GM19025 (cell line): ENCODE results near the gene TNIK.

Source experiments
- ATAC-seq: cut with Tn5 transposase; IDR thresholded peaks from one replicate; pipeline ENCODE4 v1.9.1; 2021; ENCODE audit warnings: mild to moderate bottlenecking, low read depth, moderate library complexity; ENCODE audit not compliant: unreplicated experiment

Gene TNIK

DNA sequence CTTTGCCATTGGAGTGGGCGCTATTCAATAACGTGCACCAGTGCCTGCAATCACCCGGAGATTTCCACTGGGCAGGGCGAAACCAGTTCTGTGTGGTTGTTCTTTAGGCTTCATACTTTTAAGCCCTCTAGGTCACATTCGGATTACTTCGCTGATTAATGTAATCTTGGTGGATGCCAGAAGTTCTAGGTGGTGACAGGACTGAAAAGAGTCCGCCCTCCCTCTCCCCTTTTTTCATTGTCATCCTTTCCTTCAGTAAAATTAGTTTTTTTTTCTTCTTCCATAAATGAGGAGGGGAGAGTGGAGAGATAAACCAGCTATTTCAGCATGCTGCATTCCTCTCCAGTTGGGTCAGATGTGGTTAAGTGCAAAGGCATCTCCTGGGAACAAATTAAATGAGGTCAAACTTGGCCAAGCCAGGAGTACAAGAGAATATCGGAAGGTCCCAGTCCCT, 431.4 kb downstream of the TNIK start:
- no peak for ATAC-seq

DNA sequence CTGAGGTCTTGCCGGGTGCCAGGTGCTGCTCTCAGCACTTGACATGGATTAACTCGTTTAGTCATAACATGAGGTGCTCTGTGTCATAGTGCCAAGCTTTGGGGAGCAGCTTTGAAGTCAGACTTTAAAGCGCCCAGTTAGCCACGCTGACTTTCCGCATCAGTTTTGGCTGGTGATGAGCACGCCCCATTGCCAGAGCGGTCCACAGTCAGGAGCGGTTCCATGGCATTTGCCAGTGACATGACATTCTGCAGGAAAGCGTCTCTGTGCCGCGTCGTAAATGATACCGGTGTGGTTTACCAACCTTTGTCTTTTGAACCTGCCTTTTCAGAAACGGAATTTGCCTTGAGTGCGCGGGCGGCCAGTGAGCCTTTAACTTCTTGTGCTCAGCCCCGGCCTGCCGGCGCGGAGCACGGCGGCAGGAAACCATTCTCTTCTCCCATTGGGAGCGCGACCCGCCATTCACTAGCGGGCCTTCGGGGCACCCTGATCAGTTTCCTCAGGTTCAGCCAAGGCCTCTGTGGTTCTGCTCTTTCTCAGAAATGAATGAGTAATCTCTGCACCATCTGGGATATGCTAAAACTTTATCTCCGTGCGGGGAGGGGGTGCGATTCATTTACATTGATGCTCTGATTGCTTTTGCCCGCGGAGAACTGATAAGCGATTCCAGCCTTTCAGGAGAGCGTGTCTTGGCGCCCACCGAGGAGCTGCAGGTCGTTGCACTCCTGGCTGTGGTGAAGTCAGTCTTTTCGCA, 432.0 kb downstream of the TNIK start:
- ATAC-seq: peak; percentile 84

DNA sequence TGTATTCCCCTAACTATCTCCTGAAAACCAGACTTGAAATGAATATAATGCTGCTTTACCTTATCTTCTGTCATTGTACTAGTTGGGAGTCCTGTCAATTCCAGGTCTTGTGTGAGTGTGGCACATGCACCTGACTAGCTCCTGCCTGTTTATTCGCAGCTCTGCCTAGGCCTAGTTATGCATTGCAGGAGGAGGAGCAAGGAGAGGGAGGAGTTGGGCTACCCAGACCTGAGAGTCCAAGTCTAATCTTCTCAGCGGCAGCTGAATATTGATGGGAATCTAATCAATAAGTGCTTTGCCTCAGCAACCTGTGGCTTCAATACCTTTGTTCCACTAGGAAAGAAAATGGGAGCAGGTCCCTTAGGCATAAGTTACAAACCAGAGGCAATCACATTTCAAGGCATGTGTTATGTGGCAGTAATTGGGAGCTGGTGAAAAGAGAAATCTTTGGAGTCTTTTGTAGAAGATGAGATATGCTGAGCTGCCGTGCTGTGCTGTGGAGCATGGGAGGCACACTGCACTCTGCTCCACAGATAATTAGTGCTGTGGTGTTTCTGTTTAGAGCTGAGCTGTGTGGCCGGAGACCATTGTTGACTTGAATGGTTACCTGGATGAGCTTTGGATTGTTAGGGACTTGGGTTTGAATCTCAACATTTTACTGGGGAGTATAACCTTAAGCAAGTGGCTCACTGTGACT, 433.5 kb downstream of the TNIK start, which contains the start of gene SLC2A2:
TSS of gene SLC2A2 (minus strand) at position 124 of the 697 bp plus-strand sequence. CDS start at position 74, 50 bp downstream.
- ATAC-seq: no peak

DNA sequence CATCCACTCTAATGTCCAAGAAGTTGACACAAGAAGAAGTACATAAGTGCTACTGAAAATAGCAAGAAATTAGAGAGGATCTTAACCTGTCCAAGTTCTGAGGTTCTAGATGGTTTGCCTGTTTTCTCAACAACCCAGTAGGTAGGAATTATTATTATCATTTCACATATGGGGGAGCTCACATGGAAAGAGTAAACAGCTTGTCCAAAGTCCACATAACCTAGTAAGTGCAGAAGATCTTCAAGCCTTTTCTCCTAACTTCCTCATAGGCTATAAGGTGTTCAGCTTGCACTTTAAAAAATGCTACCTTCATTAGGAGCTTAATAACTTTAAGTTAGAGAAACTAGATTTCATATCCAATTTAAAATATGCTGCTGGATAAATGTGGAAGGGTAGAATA, 436.6 kb downstream of the TNIK start:
- no peak for ATAC-seq

DNA sequence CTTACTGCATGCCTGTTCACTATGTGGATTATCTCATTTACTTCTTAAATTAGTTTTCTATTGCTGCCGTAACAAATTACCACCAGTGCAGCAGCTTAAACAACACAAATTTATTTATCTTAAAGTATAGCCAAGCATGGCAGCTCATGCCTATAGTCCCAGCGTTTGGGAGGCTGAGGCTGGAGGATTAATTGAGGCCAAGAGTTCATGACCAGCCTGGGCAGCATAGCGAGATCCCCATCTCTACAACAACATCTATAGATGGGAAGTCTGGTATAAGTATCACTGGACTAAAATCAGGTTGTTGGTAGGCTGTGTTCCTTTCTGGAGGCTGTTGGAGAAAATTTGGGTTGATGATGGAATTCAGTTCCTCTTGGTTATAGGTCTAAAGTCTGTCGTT, 438.8 kb downstream of the TNIK start:
- no peak for ATAC-seq

DNA sequence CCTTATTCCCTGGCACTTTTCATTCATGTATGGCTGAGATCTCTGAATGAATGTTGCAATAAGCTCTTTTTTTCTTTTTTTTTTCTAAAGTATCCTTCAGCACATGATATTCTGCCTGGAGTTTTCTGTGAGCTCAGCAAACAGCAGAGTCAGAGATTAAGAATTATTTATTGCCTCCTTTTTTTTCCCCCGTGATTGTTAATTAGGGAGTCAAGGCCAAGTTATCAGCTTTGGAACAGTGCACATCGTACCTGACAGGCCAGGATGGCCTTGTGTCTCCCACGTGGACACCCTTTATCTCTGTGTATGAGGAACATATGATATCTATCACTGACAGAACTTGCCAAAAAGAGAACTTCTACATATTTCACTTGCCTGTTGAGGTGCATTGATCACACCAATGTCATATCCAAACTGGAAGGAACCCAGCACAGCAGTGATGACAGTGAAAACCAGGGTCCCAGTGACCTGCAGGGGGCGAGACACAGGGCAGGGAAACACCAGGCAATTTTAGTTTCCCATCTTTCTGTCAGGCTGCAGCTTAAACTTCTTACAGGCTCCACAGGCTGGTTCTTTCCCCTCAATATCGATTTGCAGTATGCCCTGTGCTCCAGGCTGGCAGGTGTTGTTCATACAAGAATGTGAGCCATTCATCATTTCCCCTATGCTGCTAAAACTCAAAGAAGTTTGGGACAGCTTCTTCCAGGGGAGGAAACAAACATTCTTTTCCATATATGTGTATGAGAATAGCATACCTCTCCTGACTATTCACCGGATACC, 441.9 kb downstream of the TNIK start:
- ATAC-seq: no peak

DNA sequence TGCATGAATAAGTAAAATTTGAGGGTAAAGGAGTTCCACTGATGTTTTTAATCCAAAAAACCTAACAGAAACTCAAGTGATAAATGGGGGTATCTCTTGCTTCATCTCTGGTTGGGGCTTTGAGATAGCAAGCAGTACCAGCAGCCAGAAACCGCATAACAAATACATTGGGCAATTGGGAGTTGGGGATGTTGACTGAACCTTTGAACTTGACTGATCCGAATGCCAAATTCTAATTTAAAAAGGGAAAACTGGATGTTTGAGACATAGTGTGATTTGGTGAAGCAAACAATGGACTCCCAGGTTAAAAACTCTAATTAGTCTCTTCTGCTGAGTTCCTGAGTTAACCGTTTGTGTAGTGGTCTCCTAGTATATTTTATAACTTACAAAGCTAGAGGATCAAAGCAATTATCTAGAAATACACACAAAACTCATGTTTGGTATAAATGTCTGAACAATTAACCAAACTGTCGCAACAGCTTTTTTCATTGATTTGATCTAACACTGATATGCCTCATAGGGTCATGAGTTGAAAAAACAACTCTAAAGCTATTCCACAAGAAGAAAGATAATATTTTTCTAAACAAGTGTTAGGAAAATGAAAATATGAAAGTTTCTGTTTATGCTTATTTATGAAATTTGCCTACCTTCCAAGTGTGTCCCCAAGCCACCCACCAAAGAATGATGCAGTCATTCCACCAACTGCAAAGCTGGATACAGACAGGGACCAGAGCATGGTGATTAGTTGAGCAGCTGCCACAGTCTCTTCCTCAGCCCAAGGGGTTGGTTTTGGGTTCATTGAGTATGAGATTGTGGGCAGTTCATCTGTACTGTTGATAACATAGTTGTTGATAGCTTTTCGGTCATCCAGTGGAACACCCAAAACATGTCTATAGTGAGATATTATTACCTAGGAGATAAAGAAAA, 446.1 kb downstream of the TNIK start:
- ATAC-seq: no peak

DNA sequence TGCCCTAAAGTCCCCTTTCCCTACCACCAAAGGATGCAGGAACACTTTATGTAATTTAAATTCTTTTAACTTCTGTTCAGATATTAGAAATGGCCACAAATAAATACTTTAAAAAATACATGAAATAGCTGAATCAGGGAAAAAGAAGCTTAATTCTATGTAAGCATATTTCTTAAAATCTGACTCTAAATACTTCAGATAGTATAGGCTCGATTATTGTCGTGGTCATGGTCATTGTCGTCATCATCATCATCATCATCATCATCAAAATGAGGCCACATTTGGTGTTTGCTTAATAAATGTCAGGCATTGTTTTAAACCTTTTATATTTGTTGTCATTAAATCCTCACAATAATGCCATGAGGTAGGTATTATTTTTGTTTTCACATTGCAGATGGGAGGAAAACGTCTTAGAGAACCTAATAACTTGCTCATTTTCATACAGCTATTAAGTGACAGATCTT, 448.3 kb downstream of the TNIK start:
- ATAC-seq: no peak
